ENCODE data around the gene MAP4K4.

The MAP4K4 gene

GRCh38 chr2:101812226-101812625 lies 114.7 kb downstream of the MAP4K4 start:
- DNase-seq (ENCODE audit: low read depth in 2 of 2): no peak

DNA sequence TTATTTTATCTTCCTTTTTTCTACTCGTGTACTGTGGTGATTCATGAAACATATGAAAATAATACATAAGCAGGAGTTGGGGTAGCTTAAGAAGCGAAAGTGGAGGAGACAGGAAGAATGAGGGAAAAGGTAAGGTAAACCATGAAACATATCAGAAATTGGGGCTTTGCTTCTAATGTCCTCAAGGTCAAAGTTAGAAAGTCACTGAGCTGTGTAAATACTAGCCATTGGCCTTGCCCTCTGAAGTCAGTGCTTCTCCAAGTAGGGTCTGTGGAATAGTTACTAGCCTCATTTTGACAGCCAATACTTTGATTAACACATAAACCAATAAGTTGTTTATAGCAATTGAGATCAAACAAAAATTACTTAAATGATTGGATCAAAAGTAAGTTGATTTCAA lies 117.2 kb downstream of the MAP4K4 start:
- no peak for DNase-seq (ENCODE audit: low read depth in 2 of 2)

DNA sequence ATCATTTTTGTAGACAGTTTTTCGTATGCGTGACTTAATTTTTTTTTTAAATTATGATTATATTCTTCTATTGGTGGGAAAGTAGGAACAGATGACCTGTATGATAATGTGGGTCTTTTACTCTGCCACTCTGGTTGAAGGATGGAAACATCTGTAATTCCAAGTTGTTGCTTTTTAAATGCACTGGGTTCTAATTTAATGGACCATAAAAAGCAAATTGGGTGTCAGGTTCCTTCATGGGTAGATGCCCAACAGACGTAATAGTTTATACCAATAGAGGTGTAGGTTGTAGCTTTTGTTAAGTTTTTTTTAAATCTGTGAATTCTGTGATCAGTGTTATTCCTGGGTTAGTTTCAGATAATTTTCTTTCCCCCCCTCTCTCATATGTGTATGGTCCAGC lies 117.6 kb downstream of the MAP4K4 start:
- no peak for DNase-seq (ENCODE audit: low read depth in 2 of 2)

DNA sequence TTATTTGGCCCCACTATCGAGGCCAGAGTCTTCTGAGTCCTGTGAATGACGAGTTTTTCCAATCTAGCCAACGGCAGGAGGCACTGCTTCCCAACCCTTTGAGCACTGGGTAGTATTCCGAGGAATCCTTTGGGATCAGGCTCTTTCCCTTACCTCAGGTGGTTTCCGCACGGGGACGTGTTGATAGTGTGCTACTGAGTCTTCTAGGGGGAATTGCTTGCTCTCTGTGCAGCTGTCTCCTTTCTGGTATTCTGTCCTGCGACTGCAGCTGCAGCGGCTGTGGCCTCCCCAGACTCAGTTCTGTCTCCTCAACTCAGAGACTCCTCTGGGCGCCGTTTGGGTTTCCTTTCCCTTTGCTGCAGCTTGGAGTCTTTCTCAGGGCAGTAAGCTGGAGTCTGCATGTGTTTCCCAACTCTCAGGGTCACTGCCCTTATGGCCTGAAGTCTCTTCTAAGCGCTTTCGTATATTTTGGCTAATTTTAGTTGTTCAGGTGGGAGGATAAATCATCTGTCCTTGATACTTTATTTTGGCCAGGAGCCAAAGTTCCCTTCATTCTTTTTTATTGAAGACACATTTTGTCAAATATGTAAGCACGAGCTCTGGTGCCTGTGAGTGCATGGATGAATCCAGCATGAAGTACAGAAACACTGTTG lies 118.4 kb downstream of the MAP4K4 start:
- DNase-seq (ENCODE audit: low read depth in 2 of 2): no peak

DNA sequence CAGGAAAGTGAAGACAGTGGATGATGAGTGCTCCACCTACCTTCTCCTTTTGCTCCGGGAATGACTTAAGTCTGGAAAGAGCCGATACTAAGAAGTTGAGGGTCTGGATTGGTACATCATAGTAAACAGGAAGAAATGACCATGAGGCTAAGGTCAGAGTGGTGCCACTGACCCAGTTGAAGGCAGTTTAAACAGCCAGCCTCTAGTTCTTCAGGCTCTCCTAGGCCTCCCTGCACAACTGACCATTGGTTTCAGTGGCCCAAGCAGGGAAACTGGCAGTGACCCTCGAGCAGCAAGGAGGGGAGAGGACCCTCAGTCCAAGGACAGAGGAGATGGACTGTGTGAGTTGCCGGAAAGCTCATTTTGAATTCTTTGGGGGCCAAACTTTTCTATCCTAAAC lies 119.1 kb downstream of the MAP4K4 start:
- DNase-seq (ENCODE audit: low read depth in 2 of 2): no peak

DNA sequence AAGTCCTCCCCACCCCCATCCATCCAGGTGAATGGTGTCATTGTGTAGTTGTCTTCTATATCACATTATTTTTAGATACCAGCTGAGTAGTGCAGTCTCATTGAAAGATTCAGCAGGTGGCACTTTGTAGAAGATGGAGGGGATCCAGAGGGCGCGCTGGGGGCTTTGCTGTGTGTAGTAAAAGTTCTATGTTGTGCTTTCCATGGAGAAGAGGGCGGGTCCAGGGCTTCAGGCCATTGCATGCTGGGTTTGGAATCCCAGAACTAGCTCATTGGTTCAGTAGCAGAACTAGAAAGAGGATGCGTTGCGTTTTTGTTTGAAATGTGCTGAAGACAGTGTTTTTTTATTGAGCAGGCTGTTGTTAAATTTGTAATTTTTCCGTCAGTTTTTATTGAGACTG lies 120.0 kb downstream of the MAP4K4 start:
- DNase-seq (ENCODE audit: low read depth in 2 of 2): no peak

GRCh38 chr2:101818531-101819451 lies 121.3 kb downstream of the MAP4K4 start:
- no peak for DNase-seq (ENCODE audit: low read depth in 2 of 2)

GRCh38 chr2:101820519-101820918 lies 123.0 kb downstream of the MAP4K4 start:
- DNase-seq (ENCODE audit: low read depth in 2 of 2): no peak

GRCh38 chr2:101821059-101821805 lies 123.7 kb downstream of the MAP4K4 start:
- no peak for DNase-seq (ENCODE audit: low read depth in 2 of 2)

DNA sequence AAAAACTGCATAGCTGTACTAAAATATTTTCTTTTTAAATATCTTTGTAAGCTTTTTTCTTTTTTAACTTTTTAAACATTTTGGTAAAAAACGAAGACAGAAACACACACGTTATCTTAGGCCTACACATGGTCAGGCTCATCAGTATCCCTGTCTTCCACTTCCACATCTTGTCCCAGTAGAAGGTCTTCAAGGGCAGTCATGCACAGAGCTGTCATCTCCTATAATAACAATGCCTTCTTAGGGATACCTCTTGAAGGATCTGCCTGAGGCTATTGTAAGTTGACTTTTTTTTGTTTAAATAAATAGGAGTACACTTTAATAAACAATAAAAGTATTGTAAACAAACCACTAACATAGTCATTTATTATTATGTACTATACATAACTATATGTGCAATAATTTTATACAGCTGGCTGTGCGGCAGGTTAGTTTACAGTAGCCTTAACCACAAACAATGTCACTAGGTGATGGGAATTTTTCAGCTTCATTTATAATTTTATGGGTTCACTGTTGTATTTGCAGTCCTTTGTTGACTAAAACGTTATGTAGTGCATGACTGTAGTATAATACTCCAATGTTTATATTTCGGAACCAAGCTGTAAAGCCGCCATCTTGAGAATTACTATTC lies 124.4 kb downstream of the MAP4K4 start:
- no peak for DNase-seq (ENCODE audit: low read depth in 2 of 2)

- peak; percentile 38 to 57 for DNase-seq (ENCODE audit: low read depth in 2 of 2)
Measured at GRCh38 chr2:101823347-101823791, 125.9 kb downstream of the MAP4K4 start.

GRCh38 chr2:101823859-101824258 lies 126.4 kb downstream of the MAP4K4 start:
- DNase-seq (ENCODE audit: low read depth in 2 of 2): no peak

DNA sequence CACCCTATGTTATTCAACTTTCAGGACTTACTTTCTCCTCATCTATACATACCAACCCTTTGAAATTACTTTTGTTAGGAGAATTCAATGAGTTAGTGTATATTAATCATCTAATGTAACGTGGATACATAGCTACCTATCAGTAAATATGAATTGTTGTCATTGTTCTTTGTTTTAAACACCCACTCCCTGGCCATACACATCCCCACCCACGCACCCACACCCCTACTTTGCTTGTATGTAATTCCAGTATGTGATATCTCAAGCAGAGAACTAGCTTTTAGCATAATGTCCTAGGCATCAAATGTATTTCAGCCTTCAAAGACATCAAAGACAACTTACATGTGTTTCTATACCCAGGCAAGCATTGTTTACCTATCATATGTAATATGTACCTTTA lies 129.2 kb downstream of the MAP4K4 start:
- no peak for DNase-seq (ENCODE audit: low read depth in 2 of 2)

- no peak for DNase-seq (ENCODE audit: low read depth in 2 of 2)
Measured at GRCh38 chr2:101827246-101827645, 129.7 kb downstream of the MAP4K4 start.

DNA sequence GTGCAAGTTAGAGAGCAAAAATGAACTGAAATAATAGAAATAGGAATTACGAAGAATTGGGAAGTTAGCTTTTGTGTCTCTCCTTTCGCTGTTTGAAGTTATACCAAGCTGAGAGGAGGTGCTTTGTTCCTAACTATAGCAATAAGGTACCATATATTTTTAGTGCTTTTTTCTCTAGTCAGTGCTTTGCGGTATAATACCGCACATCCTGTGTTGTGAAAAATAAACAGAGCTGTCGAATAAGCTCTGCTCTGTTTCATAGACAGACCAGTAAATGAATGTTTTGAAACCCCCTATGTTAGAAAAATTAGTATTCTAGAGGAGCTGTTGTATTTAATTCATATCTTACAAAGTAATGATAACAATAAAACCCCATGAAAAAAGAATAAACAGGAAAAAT lies 130.8 kb downstream of the MAP4K4 start:
- no peak for DNase-seq (ENCODE audit: low read depth in 2 of 2)

DNA sequence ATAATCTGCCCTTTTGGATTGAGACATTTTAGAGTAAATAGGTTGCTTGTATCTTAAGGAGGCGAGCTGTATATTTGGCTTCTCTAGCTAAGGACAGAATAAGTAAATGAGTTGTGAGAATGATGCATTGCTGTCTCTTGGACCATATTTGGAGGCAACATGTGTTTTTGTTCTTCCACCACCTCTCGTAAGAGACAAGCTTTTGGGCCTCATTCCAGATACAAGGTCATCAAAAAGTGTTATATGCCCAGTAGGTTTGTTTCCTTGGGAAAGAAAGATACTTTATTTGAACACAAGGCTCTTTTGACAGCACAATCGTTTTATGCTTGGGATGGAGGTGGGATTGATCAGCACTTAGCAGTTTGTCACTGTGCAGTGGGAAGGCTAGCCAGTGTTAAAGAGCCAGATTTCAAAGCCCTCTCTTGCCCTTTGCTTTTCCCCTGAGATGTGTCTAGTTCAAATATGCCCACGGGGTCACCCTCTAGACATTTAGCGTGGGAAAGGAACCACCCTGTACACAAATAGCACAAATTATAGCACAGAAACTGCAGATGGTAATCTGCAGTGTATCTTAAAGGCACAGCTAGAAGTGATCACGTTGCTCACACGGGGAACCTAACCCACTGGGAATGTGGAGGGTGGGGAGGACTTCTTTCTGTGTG lies 131.3 kb downstream of the MAP4K4 start:
- DNase-seq (ENCODE audit: low read depth in 2 of 2): no peak

DNA sequence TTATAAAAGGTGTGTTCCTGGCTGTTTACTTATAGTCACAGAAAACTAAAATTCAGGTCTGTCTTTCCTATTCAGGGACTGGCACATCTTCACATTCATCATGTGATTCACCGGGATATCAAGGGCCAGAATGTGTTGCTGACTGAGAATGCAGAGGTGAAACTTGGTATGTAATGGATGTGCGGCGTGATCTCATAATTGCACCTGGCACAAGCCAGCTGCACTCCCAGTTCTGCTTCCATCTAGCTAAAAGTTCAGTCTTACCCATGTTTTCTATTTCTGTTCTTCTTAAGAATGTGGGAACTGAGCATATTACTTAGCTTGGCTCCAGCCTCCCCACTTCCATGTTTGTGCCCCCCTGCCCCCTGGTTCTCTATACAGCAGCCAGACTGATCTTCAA lies 131.9 kb downstream of the MAP4K4 start:
- DNase-seq (ENCODE audit: low read depth in 2 of 2): no peak

DNA sequence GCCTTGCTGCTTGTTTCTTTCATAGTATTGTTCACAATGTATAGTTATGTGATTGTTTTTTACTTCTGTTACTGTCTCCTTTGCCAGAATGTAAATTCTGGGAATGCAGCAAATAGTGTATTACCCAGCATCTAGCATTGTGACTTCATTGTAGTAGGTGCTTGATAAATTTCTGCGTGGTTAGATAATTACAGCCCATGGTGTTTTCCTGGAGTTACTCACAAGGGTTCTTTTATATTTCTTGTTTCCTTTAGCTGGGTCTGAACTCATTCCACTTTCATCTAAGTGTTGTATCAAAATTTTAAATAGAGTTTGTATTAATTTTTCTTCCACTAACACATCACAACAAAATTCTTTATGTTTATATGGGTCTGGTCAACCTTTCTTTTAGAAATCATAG lies 132.6 kb downstream of the MAP4K4 start:
- DNase-seq (ENCODE audit: low read depth in 2 of 2): no peak

DNA sequence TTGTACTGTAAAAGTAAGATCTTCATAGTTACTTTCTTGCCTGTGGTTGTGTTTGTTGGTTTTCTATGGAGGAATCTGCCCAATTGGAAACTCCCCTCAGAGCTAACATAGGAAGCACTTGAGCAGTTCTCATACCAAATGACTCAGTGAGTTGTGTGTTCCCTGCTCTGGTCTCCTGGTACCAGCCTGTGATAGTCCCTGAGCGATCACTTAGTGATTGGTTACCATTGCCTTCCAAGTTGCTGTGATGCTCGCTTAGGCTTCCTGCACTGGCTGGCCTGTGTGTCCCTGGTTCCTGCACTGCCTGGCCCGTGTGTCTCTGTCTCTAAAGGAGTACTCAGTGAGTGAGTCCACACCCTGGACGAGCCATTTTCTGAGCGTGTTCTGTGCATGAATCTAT lies 133.0 kb downstream of the MAP4K4 start:
- DNase-seq (ENCODE audit: low read depth in 2 of 2): no peak

DNA sequence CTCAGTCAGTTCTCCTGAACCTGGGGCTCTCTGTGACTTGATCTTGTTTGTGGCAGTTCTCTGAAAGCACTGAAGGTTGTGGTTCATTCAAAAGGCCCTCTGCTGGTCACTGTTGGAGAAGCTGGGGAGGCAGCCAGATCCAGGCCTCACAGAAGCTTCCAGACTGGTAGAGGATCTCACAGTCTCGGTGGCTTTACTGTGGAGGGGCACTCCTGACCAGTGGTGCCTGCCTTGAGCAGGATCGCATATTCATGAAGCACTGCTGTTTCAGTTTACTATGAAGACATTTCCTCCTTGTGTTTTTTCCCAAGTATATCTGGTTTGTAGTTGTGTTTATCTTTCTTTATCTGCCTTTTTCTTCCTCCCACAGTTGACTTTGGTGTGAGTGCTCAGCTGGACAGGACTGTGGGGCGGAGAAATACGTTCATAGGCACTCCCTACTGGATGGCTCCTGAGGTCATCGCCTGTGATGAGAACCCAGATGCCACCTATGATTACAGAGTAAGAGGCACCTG lies 133.9 kb downstream of the MAP4K4 start:
- peak; percentile 36 to 46 for DNase-seq (ENCODE audit: low read depth in 2 of 2)

GRCh38 chr2:101832114-101832513 lies 134.6 kb downstream of the MAP4K4 start:
- no peak for DNase-seq (ENCODE audit: low read depth in 2 of 2)
